ENCODE results near the gene IFIT2. TPM values are rescaled to one million over a fixed set of nuclear protein-coding genes. Genes with fewer than 3 reads are reported as not detected.
A peak's percentile ranks its signal among the peaks of the same experiment; 100 is the strongest.

Gene IFIT2
- total RNA-seq, 1 experiment from 2014 or later = 1.0 TPM

GRCh38 chr10:89278034-89278535, 23.8 kb upstream of the IFIT2 start (continued):
- TF ChIP-seq FOSL1 (IDR thresholded peaks at IDR 0.05; ENCODE audit: low read depth) = peak; percentile 87
- TF ChIP-seq SIN3A (IDR thresholded peaks at IDR 0.05; ENCODE audit: low read depth) = peak; percentile 57; the same call in 1 of the 2 replicates
- TF ChIP-seq POLR2A (IDR thresholded peaks at IDR 0.05; ENCODE audit: borderline replicate concordance, extremely low read depth, insufficient read depth, insufficient read length) = no peak
- peak; percentile 81 for TF ChIP-seq JUND (IDR thresholded peaks at IDR 0.05)
- peak; percentile 78 for TF ChIP-seq SP1 (IDR thresholded peaks at IDR 0.05; ENCODE audit: low read depth)
- peak; percentile 20 for TF ChIP-seq TCF7L2 (IDR thresholded peaks at IDR 0.05; ENCODE audit: borderline replicate concordance, extremely low read depth, insufficient read depth, insufficient read length)

DNA sequence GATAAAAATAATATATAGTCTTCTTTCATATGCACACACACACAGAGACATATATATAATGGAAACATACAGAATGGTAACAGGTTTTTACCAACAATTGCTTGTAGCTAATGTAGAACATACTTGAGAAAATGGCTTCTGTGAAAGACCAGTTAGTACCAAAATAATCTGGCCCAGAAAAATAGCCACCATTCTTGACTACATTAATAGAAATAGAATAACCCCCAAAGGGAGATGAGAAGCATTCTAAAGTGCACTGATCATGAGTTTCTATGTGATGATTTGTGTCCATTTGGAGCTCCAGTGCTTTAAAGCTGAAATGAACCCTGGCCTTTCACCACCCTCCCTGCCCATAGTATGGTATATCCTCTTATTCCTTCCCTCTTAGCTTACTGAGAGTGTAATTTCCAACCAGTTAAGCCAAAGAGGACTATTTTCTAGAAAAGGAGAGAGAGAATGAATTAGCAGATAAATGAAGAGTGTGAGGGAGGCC, 22.9 kb upstream of the IFIT2 start:
- RAD21 ChIA-PET (ENCODE audit: low non-redundant PET in 1 of 2, low total read pairs in 2 of 2, uncharacterized antibody in 2 of 2, unreplicated experiment in 2 of 2) = no interaction called here
- intact Hi-C loops (cut with micrococcal nuclease) = no loop called here
- Histone ChIP-seq H3K9me2 (ENCODE audit: insufficient read depth) (no peaks in the 10 kb centered on the region), H2AFZ (ENCODE audit: low read depth, low read length, poor library complexity, severe bottlenecking) (peak overlapping the region; percentile 97), H3K9ac (ENCODE audit: low read length) (no peak overlapping the region), H4K20me1 (ENCODE audit: insufficient read depth) (no peaks in the 10 kb centered on the region), H3K4me2 (ENCODE audit: low read length) (peak overlapping the region; percentile 61), H3K4me3 (replicated peaks in 1 of 2; ENCODE audit: low read depth in 1 of 2, low read length in 2 of 2) (0 out of 4 replicates have a peak overlapping the region, but pooled peaks of 1 of the 2 experiments have one; percentile 5), H3K79me2 (ENCODE audit: insufficient read depth, low read length) (no peaks in the 10 kb centered on the region), H3K27ac (ENCODE audit: low read depth, low read length) (peak overlapping the region; percentile 68), H3K36me3 (ENCODE audit: control insufficient read depth in 1 of 2, insufficient read depth in 2 of 2, low read length in 2 of 2) (no peaks in the 10 kb centered on the region), H3K9me3 (ENCODE audit: control insufficient read depth in 1 of 2, insufficient read depth in 1 of 2, low read depth in 1 of 2, low read length in 2 of 2) (no peaks in the 10 kb centered on the region), H3K4me1 (ENCODE audit: control insufficient read depth in 1 of 2, insufficient read depth in 2 of 2, low read length in 2 of 2) (peaks cover 46 to 56% of the 10 kb centered on the region in 2 experiments), H3K27me3 (ENCODE audit: insufficient read depth, low read length) (no peaks in the 10 kb centered on the region)
- DNase-seq (ENCODE audit: low read depth, low spot score) = no peak
- POLR2A ChIA-PET = no interaction called here
- CTCF ChIA-PET = no interaction called here
- no TSS peak for BruUV-seq (replicated peaks)
- ATAC-seq = peak; percentile 5; the same call in 1 of the 2 replicates
- TF ChIP-seq EZH2phosphoT487 (IDR thresholded peaks at IDR 0.05; ENCODE audit: borderline replicate concordance) (no peak), RAD21 (IDR thresholded peaks at IDR 0.05; ENCODE audit: low read depth) (no peak), CEBPB (IDR thresholded peaks at IDR 0.05; ENCODE audit: low read depth) (no peak)

DNA sequence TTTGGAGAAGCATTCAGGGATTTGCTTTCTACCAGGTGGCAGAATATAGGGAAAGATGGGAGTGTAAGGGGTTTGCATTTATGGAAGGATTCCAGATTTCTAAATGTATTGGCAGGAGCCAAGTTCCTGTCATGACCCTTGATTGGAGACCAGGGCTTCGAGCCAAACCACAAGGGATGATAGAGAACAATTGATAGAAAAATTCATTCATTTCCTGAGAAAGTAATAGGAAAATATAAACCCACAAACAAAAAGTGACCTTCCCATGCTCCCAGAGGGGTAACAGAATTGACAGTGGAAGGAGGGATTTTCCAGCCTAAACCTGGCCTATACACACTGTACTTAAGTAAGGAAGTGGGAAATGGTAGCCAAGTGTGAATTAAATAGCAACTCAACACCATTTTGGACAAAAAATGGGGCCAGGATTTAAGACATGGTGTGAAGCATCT, 22.4 kb upstream of the IFIT2 start:
- CTCF ChIA-PET = no interaction called here
- DNase-seq (ENCODE audit: low read depth, low spot score) = no peak

More for the DNA sequence above, 22.4 kb upstream of the IFIT2 start:
- RAD21 ChIA-PET (ENCODE audit: low non-redundant PET in 1 of 2, low total read pairs in 2 of 2, uncharacterized antibody in 2 of 2, unreplicated experiment in 2 of 2) = no interaction called here
- H3K9ac ChIP-seq (ENCODE audit: low read length) = no peak overlapping the region
- H3K36me3 ChIP-seq (ENCODE audit: control insufficient read depth in 1 of 2, insufficient read depth in 2 of 2, low read length in 2 of 2) = no peaks in the 10 kb centered on the region
- peaks cover 50 to 61% of the 10 kb centered on the region in 2 experiments for H3K4me1 ChIP-seq (ENCODE audit: control insufficient read depth in 1 of 2, insufficient read depth in 2 of 2, low read length in 2 of 2)
- H3K4me3 ChIP-seq (replicated peaks in 1 of 2; ENCODE audit: low read depth in 1 of 2, low read length in 2 of 2) = 0 out of 4 replicates have a peak overlapping the region, but pooled peaks of 1 of the 2 experiments have one; percentile 5
- no peaks in the 10 kb centered on the region for H3K9me2 ChIP-seq (ENCODE audit: insufficient read depth)
- peak overlapping the region; percentile 97 for H2AFZ ChIP-seq (ENCODE audit: low read depth, low read length, poor library complexity, severe bottlenecking)
- H3K9me3 ChIP-seq (ENCODE audit: control insufficient read depth in 1 of 2, insufficient read depth in 1 of 2, low read depth in 1 of 2, low read length in 2 of 2) = no peaks in the 10 kb centered on the region
- peak overlapping the region; percentile 61 for H3K4me2 ChIP-seq (ENCODE audit: low read length)
- intact Hi-C loops (cut with micrococcal nuclease) = no loop called here
- peak; percentile 16; the same call in 1 of the 2 replicates for ATAC-seq
- H3K27ac ChIP-seq (ENCODE audit: low read depth, low read length) = peak overlapping the region; percentile 68
- no TSS peak for BruUV-seq (replicated peaks)
- H3K27me3 ChIP-seq (ENCODE audit: insufficient read depth, low read length) = no peaks in the 10 kb centered on the region
- H3K79me2 ChIP-seq (ENCODE audit: insufficient read depth, low read length) = no peaks in the 10 kb centered on the region
- TF ChIP-seq EGR1 (IDR thresholded peaks at IDR 0.05; ENCODE audit: low read depth) (no peak), ZNF274 (IDR thresholded peaks at IDR 0.05; ENCODE audit: low read depth, low read length) (no peak), POLR2A (IDR thresholded peaks at IDR 0.05; ENCODE audit: borderline replicate concordance, extremely low read depth, insufficient read depth, insufficient read length) (no peak), POLR2AphosphoS5 (IDR thresholded peaks at IDR 0.05; ENCODE audit: low read depth, low read length) (peak; percentile 14; the same call in 1 of the 2 replicates), JUND (IDR thresholded peaks at IDR 0.05) (peak; percentile 17; the same call in 1 of the 2 replicates), SP1 (IDR thresholded peaks at IDR 0.05; ENCODE audit: low read depth) (no peak; the same call in 1 of the 2 replicates)
- TF ChIP-seq, protein P1, sequence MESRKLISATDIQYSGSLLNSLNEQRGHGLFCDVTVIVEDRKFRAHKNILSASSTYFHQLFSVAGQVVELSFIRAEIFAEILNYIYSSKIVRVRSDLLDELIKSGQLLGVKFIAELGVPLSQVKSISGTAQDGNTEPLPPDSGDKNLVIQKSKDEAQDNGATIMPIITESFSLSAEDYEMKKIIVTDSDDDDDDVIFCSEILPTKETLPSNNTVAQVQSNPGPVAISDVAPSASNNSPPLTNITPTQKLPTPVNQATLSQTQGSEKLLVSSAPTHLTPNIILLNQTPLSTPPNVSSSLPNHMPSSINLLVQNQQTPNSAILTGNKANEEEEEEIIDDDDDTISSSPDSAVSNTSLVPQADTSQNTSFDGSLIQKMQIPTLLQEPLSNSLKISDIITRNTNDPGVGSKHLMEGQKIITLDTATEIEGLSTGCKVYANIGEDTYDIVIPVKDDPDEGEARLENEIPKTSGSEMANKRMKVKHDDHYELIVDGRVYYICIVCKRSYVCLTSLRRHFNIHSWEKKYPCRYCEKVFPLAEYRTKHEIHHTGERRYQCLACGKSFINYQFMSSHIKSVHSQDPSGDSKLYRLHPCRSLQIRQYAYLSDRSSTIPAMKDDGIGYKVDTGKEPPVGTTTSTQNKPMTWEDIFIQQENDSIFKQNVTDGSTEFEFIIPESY (IDR thresholded peaks at IDR 0.05; ENCODE audit: extremely low read depth, insufficient replicate concordance, low read length) = no peak
- no peaks in the 10 kb centered on the region for H4K20me1 ChIP-seq (ENCODE audit: insufficient read depth)
- POLR2A ChIA-PET = no interaction called here

Data from HCT116 (cell line).